Left lung (tissue), 10 donors: ENCODE measurements around the gene SPG7. TPM values are rescaled to one million over a fixed set of nuclear protein-coding genes. Genes with fewer than 3 reads are reported as not detected.
"Not testable (repeated sequence)": the region's sequence is repeated elsewhere in the genome, so short reads cannot be mapped to it uniquely, and the experiment has no call there.

ENCODE experiments used
- ATAC-seq: fragments of 200-7000 bp; cut with Tn5 transposase; one replicate; pipeline ENCODE4 v1.9.1; 2020; ENCODE audit warnings: moderate library complexity
- DNase-seq, 4 donors: peaks; one replicate each; pipeline ENCODE4 v3.0.0-alpha.2; 2013 to 2020
- H3K27ac ChIP-seq, 2 donors: fragments of 200-600 bp; sonication (generic) in 1 of 2; one replicate each; pipeline versions ENCODE4 v1.5.0 to v1.8.0; 2020 to 2021
- H3K27me3 ChIP-seq, 2 donors: fragments of 200-600 bp; sonication (generic) in 1 of 2; one replicate each; pipeline versions ENCODE4 v1.5.0 to v1.8.0; 2020 to 2021
- H3K36me3 ChIP-seq, 2 donors: fragments of 200-600 bp; sonication (generic) in 1 of 2; one replicate each; pipeline versions ENCODE4 v1.5.0 to v1.8.0; 2020 to 2021
- H3K4me1 ChIP-seq, 2 donors: fragments of 200-600 bp; one replicate each; pipeline ENCODE4 v1.8.0; 2021
- H3K4me3 ChIP-seq, 2 donors: fragments of 200-600 bp; sonication (generic) in 1 of 2; one replicate each; pipeline versions ENCODE4 v1.5.0 to v1.8.0; 2020 to 2021; ENCODE audit warnings: mild to moderate bottlenecking in 1 of 2
- H3K9me3 ChIP-seq, 2 donors: fragments of 200-600 bp; sonication (generic) in 1 of 2; one replicate each; pipeline versions ENCODE4 v1.5.0 to v1.8.0; 2020 to 2021
- CTCF ChIP-seq, 2 donors: fragments of 200-600 bp; sonication (generic) in 1 of 2; IDR thresholded peaks; one replicate each; pipeline versions ENCODE4 v1.5.0 to v1.8.0; 2021; ENCODE audit warnings: antibody characterized with exemption in 2 of 2
- intact Hi-C, 2 donors: fragments of 100-400 bp; cut with DNase I; formaldehyde crosslinking; loops; one replicate each; pipeline versions ENCODE4 v1.11.2 to v1.14.2; 2022
- polyA plus RNA-seq, 6 donors: library from polyadenylated mRNA; unstranded; fragments of 120-200 nt; gene quantifications; one replicate each; pipeline ENCODE4 v1.2.1, GENCODE V29; 2013; ENCODE audit not compliant: insufficient read length in 6 of 6
- total RNA-seq, 2 donors: library from RNA; stranded (reverse); fragmentation: NEBNext Ultra II Directional; extraction: Animal tissue kit (Norgen Biotek cat#: 25700); gene quantifications; one replicate each; pipeline ENCODE4 v1.2.1, GENCODE V29; 2021
- donor health status: DM: no; HTN: yes; CAD: no.
- donor health status: DM: no; HTN: no; CAD: no.

SPG7 gene
- total and polyA plus RNA-seq, 8 donors, result 79.3 to 148 (median 121) TPM

- ATAC-seq (no peak), DNase-seq (peak in 1 of 4 donors; percentile 69)
- intact Hi-C loops, result no loop called here
- no peaks in the 10 kb centered on the region for H3K27me3 ChIP-seq
- no peak overlapping the region for H3K27ac ChIP-seq
- H3K9me3 ChIP-seq, result no peaks in the 10 kb centered on the region
- H3K36me3 ChIP-seq, result no peaks in the 10 kb centered on the region
- H3K4me3 ChIP-seq, result no peak overlapping the region
- TF ChIP-seq CTCF (IDR thresholded peaks at IDR 0.05), result no peak
- peaks cover 3 to 14% of the 10 kb centered on the region in 2 donors for H3K4me1 ChIP-seq
These were observed 75.9 kb downstream of the SPG7 start for GRCh38 chr16:89583895-89584644.

GRCh38 chr16:89584768-89585549 is 76.8 kb downstream of the SPG7 start:
- no peaks in the 10 kb centered on the region for H3K27me3 ChIP-seq
- DNase-seq (peak in 1 of 4 donors; percentile 74), ATAC-seq (no peak)
- H3K36me3 ChIP-seq, result no peaks in the 10 kb centered on the region
- TF ChIP-seq CTCF (IDR thresholded peaks at IDR 0.05), result no peak
- H3K4me1 ChIP-seq, result peaks cover 3 to 14% of the 10 kb centered on the region in 2 donors
- no peaks in the 10 kb centered on the region for H3K9me3 ChIP-seq
- intact Hi-C loops, result no loop called here
- H3K27ac ChIP-seq, result no peak overlapping the region
- no peak overlapping the region for H3K4me3 ChIP-seq

- no peaks in the 10 kb centered on the region for H3K27me3 ChIP-seq
- TF ChIP-seq CTCF (IDR thresholded peaks at IDR 0.05), result no peak
These were observed 78.0 kb downstream of the SPG7 start for GRCh38 chr16:89586218-89586617.

GRCh38 chr16:89586853-89587252 is 78.7 kb downstream of the SPG7 start:
- Histone ChIP-seq H3K27me3 (no peaks in the 10 kb centered on the region), H3K4me1 (peaks cover 2 to 12% of the 10 kb centered on the region in 2 donors), H3K9me3 (no peaks in the 10 kb centered on the region), H3K27ac (no peak overlapping the region), H3K36me3 (no peaks in the 10 kb centered on the region), H3K4me3 (no peak overlapping the region)
- TF ChIP-seq CTCF (IDR thresholded peaks at IDR 0.05), result no peak
- no peak for ATAC-seq
- intact Hi-C loops, result no loop called here
- DNase-seq, result no peak

More at GRCh38 chr16:89586218-89586617, 78.0 kb downstream of the SPG7 start:
- H3K9me3 ChIP-seq, result no peaks in the 10 kb centered on the region
- peaks cover 3 to 14% of the 10 kb centered on the region in 2 donors for H3K4me1 ChIP-seq
- no peak for DNase-seq
- no peak overlapping the region for H3K4me3 ChIP-seq
- no peak overlapping the region for H3K27ac ChIP-seq
- no peaks in the 10 kb centered on the region for H3K36me3 ChIP-seq
- intact Hi-C loops, result no loop called here
- ATAC-seq, result no peak

GRCh38 chr16:89587676-89588075 is 79.5 kb downstream of the SPG7 start:
- intact Hi-C loops, H3K4me3 ChIP-seq, H3K27me3 ChIP-seq, H3K27ac ChIP-seq, ATAC-seq, H3K36me3 ChIP-seq, H3K4me1 ChIP-seq, H3K9me3 ChIP-seq: not testable (repeated sequence)
- DNase-seq, result peak in 1 of 4 donors; percentile 81
